ENCODE measurements around the gene PLCD3.

GRCh38 chr17:45147581-45148182, 15.4 kb upstream of the PLCD3 start:
- TF ChIP-seq EZH2 (IDR thresholded peaks at IDR 0.05; ENCODE audit: low read length, missing control alignments) (no peak), CTCF (conservative IDR thresholded peaks at IDR 0.05 in 1 of 2, IDR thresholded peaks at IDR 0.05 in 1 of 2; ENCODE audit: low read depth in 1 of 2, low read length in 2 of 2) (no peak)
